ENCODE data around the gene F2RL1. TPM values are rescaled to one million over a fixed set of nuclear protein-coding genes. Genes with fewer than 3 reads are reported as not detected.
"Not testable (repeated sequence)": the region's sequence is repeated elsewhere in the genome, so short reads cannot be mapped to it uniquely, and the experiment has no call there.

The F2RL1 gene, protein sequence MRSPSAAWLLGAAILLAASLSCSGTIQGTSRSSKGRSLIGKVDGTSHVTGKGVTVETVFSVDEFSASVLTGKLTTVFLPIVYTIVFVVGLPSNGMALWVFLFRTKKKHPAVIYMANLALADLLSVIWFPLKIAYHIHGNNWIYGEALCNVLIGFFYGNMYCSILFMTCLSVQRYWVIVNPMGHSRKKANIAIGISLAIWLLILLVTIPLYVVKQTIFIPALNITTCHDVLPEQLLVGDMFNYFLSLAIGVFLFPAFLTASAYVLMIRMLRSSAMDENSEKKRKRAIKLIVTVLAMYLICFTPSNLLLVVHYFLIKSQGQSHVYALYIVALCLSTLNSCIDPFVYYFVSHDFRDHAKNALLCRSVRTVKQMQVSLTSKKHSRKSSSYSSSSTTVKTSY
- total RNA-seq (8.2 TPM), polyA plus RNA-seq (4.2 TPM)

DNA sequence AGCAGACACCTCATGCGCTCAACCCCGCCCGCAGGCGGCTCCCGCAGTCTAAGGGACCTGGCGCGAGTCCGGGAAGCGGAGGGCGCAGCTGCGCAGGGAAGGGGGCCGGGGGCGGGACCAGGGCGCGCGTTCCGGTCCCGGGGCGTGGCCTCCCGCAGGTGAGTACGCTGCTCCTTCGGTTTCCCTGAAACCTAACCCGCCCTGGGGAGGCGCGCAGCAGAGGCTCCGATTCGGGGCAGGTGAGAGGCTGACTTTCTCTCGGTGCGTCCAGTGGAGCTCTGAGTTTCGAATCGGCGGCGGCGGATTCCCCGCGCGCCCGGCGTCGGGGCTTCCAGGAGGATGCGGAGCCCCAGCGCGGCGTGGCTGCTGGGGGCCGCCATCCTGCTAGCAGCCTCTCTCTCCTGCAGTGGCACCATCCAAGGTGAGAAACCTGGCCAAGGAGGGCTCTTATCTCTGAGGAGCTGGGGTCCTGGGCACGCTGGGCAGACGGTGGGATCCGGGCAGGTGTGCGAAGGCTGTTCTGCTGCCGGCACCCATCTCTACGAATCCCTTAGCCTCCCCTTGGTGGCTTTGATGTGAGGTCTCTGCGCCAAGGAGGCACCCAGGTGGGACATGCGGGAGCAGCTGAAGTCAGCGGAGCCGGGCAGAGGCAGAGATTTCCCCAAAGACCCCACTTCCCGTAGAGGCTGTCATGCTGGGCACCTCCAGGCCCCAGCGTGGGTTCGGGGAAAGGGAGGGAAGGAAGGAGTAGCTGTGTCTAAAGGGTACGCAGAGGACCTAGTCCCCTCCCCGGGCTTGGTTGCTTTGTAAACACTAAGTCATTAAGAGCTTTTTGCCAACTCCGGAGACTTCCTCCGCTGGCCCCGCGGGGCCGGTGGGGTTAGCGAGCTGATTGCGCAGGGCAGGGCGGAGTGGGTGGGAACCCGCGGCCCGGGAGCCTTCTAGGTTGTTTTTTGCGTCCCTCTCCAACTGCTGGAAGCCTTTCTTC, at the start of gene F2RL1:
TSS of gene F2RL1 (plus strand) at position 187 of the 988 bp plus-strand sequence. CDS start at position 340, 153 bp downstream.
- peak; percentile 26 for DNase-seq (ENCODE audit: extremely low spot score)
- Histone ChIP-seq H3K4me3 (ENCODE audit: low read depth, low read length) (peak within 1 kb of the TSS; percentile 44), H3K36me3 (ENCODE audit: insufficient read depth) (no peaks in the 10 kb centered on the region), H3K27ac (ENCODE audit: low read depth) (no peak within 1 kb of the TSS), H3K4me1 (ENCODE audit: insufficient read depth) (no peaks in the 10 kb centered on the region)
- 1% methylated on average over 72 of the region's 72 CpGs for WGBS

DNA sequence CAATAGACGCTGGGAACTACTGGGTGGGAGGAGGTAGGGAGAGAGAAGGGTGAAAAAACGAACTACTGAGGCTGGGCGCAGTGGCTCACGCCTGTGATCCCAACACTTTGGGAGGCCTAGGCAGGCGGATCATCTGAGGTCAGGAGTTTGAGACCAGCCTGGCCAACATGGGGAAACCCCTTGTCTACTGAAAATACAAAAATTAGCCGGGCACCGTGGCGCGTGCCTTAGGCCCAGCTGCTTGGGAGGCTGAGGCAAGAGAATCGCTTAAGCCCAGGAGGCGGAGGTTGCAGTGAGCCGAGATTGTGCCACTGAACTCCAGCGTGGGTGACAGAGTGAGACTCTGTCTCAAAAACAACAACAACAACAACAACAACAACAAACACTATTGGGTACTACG, 47.8 kb upstream of the F2RL1 start:
- H3K27ac ChIP-seq (ENCODE audit: low read depth); DNase-seq (ENCODE audit: extremely low spot score); H3K4me3 ChIP-seq (ENCODE audit: low read depth, low read length); H3K36me3 ChIP-seq (ENCODE audit: insufficient read depth); H3K4me1 ChIP-seq (ENCODE audit: insufficient read depth): not testable (repeated sequence)
- WGBS = 95% methylated on average over 14 of the region's 14 CpGs

DNA sequence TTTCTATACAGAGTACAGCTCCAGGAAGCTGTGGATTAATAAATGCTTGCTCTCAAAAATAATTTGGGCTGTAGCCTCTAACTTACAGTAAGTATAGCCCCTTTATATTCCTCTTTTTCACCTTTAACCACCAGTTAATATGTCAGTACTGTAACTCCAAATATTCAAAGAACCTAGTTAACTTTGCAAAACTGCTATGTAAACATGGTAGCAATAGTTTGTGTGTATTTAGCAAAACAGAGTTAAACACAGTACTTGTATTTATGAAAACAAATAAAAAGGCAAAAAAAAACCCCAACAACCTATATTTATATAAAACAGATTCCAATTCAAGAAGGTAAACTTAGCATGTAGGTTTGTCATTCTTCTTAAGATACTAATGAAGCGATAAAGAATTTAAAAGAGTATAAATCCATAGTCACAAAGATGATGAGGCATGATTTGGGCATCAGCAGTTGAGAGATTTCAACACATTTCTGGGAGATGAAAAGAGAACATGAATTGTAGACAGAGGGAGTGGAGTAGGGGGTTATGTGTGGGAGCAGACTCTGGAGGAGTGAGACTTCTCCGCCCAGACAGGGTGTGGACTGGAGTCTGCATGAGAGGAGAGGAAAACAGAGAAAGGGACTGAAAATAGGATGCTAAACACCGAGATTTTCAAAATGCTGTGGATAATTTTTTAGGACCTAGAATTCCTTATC, 47.0 kb upstream of the F2RL1 start:
- no peak for DNase-seq (ENCODE audit: extremely low spot score)
- H3K4me1 ChIP-seq (ENCODE audit: insufficient read depth) = no peaks in the 10 kb centered on the region
- no peak overlapping the region for H3K4me3 ChIP-seq (ENCODE audit: low read depth, low read length)
- WGBS = 48% methylated on average over 3 of the region's 3 CpGs
- H3K27ac ChIP-seq (ENCODE audit: low read depth) = no peak overlapping the region
- H3K36me3 ChIP-seq (ENCODE audit: insufficient read depth) = no peaks in the 10 kb centered on the region

DNA sequence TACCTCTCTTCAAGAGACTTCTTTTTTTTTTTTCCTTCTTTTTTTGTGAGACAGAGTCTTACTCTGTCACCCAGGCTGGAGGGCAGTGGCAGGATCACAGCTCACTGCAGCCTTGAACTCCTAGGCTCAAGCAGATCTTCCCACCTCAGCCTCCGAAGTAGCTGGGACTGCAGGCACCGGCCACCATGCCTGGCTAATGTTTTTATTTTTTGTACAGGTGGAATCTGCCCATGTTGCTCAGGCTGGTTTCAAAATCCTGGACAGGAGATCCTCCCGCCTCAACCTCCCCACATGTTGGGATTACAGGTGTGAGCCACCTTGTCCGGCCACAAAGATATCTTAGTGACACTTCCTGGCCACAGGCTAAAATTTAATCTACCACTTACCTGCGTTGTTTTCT, 42.9 kb upstream of the F2RL1 start:
- WGBS = 84% methylated on average over 5 of the region's 5 CpGs
- Histone ChIP-seq H3K4me3 (ENCODE audit: low read depth, low read length) (no peak overlapping the region), H3K4me1 (ENCODE audit: insufficient read depth) (no peaks in the 10 kb centered on the region), H3K36me3 (ENCODE audit: insufficient read depth) (no peaks in the 10 kb centered on the region), H3K27ac (ENCODE audit: low read depth) (no peak overlapping the region)
- no peak for DNase-seq (ENCODE audit: extremely low spot score)

DNA sequence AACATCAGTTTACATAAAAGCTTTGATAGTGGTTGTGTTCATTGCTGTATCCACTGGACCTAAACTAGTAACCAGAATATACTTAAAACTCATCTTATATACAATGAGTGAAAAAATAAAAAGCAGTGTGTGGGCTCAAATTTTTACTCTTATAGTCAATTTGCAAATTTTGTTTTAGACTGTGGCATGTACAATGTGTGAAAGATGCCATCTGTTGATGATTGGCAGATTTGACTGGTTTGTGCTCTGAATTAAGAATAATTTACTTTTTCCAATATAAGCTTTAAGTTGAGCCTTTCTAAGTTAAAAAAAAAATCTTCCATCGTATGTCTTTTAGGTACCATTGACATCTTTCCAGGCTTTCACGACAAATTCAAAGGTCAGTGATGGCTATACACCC, 42.4 kb upstream of the F2RL1 start:
- Histone ChIP-seq H3K27ac (ENCODE audit: low read depth) (no peak overlapping the region), H3K4me1 (ENCODE audit: insufficient read depth) (no peaks in the 10 kb centered on the region), H3K36me3 (ENCODE audit: insufficient read depth) (no peaks in the 10 kb centered on the region), H3K4me3 (ENCODE audit: low read depth, low read length) (no peak overlapping the region)
- DNase-seq (ENCODE audit: extremely low spot score) = no peak
- WGBS = 78% methylated on average over 2 of the region's 2 CpGs

DNA sequence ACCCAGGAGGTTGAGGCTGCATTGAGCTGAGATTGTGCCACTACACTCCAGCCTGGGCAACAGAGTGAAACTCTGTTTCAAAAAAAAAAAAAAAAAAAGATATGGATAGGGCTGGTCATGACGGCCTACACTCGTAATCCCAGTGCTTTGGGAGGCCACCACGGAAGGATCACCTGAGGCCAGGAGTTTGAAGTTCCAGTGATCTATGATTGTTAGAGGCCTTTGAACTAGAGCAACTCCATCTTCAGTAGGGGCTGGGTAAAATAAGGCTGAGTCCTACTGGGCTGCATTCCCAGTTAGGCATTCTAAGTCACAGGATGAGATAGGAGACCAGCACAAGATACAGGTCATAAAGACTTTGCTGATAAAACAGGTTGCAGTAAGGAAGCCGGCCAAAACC, 38.2 kb upstream of the F2RL1 start:
- H3K36me3 ChIP-seq (ENCODE audit: insufficient read depth); H3K4me1 ChIP-seq (ENCODE audit: insufficient read depth); H3K27ac ChIP-seq (ENCODE audit: low read depth); DNase-seq (ENCODE audit: extremely low spot score); H3K4me3 ChIP-seq (ENCODE audit: low read depth, low read length): not testable (repeated sequence)
- WGBS = 93% methylated on average over 4 of the region's 4 CpGs

DNA sequence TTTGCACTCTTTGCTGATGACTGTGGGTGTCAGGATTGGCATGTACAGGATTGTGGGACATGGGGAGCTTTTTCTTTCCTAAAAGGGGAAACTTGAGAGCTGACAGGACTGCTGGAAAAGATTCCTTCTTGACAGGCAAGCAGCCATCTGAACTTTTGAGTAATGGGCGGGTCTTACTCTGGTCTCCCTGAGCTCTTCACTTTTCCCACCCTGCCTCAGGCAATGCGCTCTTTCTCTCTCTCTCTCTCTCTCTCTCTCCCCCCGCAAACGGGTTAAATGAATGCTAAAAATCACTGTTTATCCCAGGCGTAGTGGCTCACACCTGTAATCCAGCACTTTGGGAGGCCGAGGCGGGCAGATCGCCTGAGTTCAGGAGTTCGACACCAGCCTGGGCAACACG, 37.1 kb upstream of the F2RL1 start:
- no peak overlapping the region for H3K27ac ChIP-seq (ENCODE audit: low read depth)
- H3K36me3 ChIP-seq (ENCODE audit: insufficient read depth) = no peaks in the 10 kb centered on the region
- H3K4me1 ChIP-seq (ENCODE audit: insufficient read depth) = no peaks in the 10 kb centered on the region
- 89% methylated on average over 10 of the region's 10 CpGs for WGBS
- no peak overlapping the region for H3K4me3 ChIP-seq (ENCODE audit: low read depth, low read length)
- DNase-seq (ENCODE audit: extremely low spot score) = no peak

DNA sequence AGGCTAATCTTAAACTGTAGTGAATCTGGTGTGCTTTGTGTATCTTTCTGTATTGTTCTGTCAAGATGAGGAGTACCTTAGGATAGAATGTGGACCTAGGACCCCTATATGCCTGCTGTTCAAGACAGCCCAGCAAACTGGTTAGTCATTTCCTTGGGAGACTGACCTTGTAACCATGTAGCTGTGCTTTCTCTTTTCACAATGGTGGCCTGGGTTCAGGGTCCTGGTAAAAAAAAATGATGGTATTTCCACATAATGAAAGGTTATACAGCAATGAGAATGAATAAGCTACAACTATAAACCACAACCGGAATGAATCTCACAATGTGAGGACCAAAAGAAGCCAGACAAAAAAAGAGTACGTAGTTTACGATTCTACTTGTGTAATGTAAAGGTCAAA, 36.4 kb upstream of the F2RL1 start:
- no peaks in the 10 kb centered on the region for H3K4me1 ChIP-seq (ENCODE audit: insufficient read depth)
- no peak overlapping the region for H3K27ac ChIP-seq (ENCODE audit: low read depth)
- H3K4me3 ChIP-seq (ENCODE audit: low read depth, low read length) = no peak overlapping the region
- H3K36me3 ChIP-seq (ENCODE audit: insufficient read depth) = no peaks in the 10 kb centered on the region
- 90% methylated on average over 3 of the region's 3 CpGs for WGBS
- no peak for DNase-seq (ENCODE audit: extremely low spot score)

DNA sequence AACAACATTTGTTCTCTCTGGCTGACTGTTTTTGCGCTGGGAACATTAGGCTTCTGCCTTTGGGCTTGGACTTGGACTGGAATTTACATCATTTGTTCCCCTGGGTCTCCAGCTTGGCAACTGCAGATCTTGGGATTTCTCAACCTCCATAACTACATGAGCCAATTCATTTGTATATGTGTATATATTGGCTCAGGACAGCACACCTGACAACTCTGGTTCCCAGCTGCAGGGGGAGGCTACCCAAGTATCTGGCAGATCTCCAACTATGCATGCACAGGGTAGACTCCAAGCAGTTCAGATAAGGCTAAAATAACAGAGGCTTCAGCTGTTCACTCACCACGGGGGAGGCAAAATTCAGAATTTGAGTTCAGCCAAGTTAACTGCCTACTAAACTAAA, 31.6 kb upstream of the F2RL1 start:
- no peak overlapping the region for H3K4me3 ChIP-seq (ENCODE audit: low read depth, low read length)
- no peaks in the 10 kb centered on the region for H3K36me3 ChIP-seq (ENCODE audit: insufficient read depth)
- WGBS = 25% methylated on average over 2 of the region's 2 CpGs
- no peak for DNase-seq (ENCODE audit: extremely low spot score)
- no peak overlapping the region for H3K27ac ChIP-seq (ENCODE audit: low read depth)
- H3K4me1 ChIP-seq (ENCODE audit: insufficient read depth) = no peaks in the 10 kb centered on the region

DNA sequence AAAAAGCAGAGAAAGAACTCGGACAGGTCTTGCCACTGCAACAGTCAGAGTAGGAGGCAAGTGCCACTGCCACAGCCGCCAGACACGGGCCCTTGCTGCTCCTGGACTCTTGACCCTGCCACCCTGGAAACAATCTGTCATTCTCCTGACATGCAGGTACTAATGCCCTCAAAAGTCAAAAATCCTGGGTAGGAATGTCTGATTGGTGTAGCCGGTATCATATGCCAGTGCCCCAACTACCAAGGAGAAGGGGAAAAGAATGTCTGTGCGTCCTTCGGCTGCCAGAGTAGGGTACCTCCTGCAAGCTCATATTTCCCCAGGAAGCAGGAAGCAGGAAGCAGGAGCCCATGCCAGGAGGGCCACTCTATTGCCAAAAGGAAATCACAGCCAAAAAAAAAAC, 30.5 kb upstream of the F2RL1 start:
- Histone ChIP-seq H3K4me1 (ENCODE audit: insufficient read depth) (no peaks in the 10 kb centered on the region), H3K27ac (ENCODE audit: low read depth) (no peak overlapping the region), H3K4me3 (ENCODE audit: low read depth, low read length) (no peak overlapping the region), H3K36me3 (ENCODE audit: insufficient read depth) (no peaks in the 10 kb centered on the region)
- DNase-seq (ENCODE audit: extremely low spot score) = no peak
- WGBS = 83% methylated on average over 6 of the region's 6 CpGs

DNA sequence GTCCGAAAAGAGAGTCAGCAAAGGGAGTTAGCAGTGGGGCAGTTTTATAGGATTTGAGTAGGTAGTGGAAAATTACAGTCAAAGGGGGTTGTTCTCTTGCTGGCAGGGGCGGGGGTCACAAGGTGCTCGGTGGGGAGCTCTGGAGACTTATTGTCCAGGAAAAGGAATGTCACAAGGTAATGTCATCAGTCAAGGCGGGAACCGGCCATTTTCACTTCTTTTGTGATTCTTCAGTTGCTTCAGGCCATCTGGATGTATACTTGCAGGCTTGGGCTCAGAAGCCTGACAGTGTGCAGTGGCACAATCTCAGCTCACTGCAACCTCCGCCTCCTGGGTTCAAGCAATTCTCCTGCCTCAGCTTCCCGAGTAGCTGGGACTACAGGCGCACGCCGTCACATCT, 29.6 kb upstream of the F2RL1 start:
- not testable (repeated sequence) for DNase-seq (ENCODE audit: extremely low spot score); H3K27ac ChIP-seq (ENCODE audit: low read depth); H3K4me1 ChIP-seq (ENCODE audit: insufficient read depth); H3K4me3 ChIP-seq (ENCODE audit: low read depth, low read length); H3K36me3 ChIP-seq (ENCODE audit: insufficient read depth)
- 96% methylated on average over 10 of the region's 10 CpGs for WGBS

DNA sequence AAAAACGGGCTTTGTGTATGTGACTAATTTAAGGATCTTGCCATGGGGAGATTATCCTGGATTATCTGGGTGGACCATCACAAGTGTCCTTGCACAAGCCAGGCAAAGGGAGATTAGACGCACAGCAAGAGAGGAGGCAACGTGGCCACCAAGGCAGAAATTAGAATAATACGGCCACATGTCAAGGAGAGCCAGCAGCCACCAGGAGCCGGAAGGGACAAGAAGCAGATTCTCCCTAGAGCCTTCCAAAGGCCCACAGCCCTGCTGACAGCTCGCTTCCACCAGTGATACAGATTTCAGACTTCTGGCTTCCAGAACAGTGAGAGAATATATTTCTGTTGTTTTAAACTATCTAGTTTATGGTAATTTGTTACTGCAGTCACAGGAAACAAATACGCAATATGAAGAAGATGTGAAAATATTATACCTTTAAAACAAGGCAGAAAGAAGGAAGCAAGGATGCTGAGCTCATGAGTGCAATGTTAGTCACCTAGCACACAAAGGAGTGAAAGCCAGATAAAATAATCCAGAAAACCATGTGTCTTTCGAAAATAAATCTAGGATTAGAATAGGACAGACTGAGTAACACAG, 28.7 kb upstream of the F2RL1 start:
- WGBS = 52% methylated on average over 8 of the region's 8 CpGs
- no peak for DNase-seq (ENCODE audit: extremely low spot score)
- H3K36me3 ChIP-seq (ENCODE audit: insufficient read depth) = no peaks in the 10 kb centered on the region
- no peak overlapping the region for H3K4me3 ChIP-seq (ENCODE audit: low read depth, low read length)
- peak overlapping the region; percentile 2 for H3K27ac ChIP-seq (ENCODE audit: low read depth)
- H3K4me1 ChIP-seq (ENCODE audit: insufficient read depth) = no peaks in the 10 kb centered on the region

DNA sequence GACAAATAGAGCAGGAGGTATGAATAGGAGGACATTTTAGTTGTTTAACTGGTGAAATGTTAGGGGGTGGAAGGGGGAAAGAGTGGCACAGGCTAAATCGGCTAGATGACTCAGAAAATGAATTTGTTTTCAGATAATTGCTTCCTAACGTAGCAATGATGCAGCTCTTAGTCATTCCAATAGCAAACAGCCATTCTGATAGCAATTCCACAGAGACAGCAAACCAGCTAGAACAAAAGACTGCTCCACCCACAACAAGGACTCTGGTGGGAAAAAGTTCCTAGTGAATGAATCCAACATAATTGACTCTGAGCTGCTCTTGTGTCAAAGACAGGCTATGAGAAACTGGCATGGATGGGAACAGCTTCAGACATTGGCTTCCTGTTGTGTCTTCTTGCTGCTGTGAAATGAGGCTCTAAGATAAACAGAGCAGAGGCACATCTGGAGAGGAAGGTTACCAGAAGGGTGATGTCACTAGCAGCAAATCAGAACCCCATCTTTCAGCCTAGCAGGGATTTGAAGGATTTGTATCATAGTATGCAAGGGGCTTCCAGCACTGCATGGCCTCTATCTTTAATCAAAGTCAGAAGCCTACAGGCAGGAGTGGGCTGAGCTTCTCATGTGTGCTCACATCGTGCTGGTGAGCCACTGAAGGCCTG, 28.1 kb upstream of the F2RL1 start:
- no peak overlapping the region for H3K4me3 ChIP-seq (ENCODE audit: low read depth, low read length)
- no peaks in the 10 kb centered on the region for H3K36me3 ChIP-seq (ENCODE audit: insufficient read depth)
- DNase-seq (ENCODE audit: extremely low spot score) = no peak
- WGBS = 12% methylated on average over 3 of the region's 3 CpGs
- H3K27ac ChIP-seq (ENCODE audit: low read depth) = no peak overlapping the region
- no peaks in the 10 kb centered on the region for H3K4me1 ChIP-seq (ENCODE audit: insufficient read depth)
